Suprapubic skin (tissue), 4 donors: ENCODE data around the gene C8B.

ENCODE experiments used
- CTCF ChIP-seq, 2 donors: fragments of 200-600 bp in 1 of 2; fragments of 450-650 bp in 1 of 2; sonication (generic) in 1 of 2; IDR thresholded peaks; one replicate each; pipeline ENCODE4 v1.5.1; 2016 to 2019; ENCODE audit warnings: antibody characterized with exemption in 2 of 2, mild to moderate bottlenecking in 1 of 2, moderate library complexity in 1 of 2
- POLR2A ChIP-seq, 2 donors: fragments of 450-650 bp; IDR thresholded peaks; one replicate each; pipeline ENCODE4 v1.6.1; 2017; ENCODE audit warnings: antibody characterized with exemption in 2 of 2, mild to moderate bottlenecking in 2 of 2, moderate library complexity in 2 of 2
- POLR2AphosphoS5 ChIP-seq, 3 donors: sonication (generic); formaldehyde crosslinking; IDR thresholded peaks; one replicate each; pipeline ENCODE4 v1.6.1; 2017; ENCODE audit warnings: antibody characterized with exemption in 3 of 3

- TF ChIP-seq CTCF (IDR thresholded peaks at IDR 0.05) (no peak), POLR2A (IDR thresholded peaks at IDR 0.05) (no peak), POLR2AphosphoS5 (IDR thresholded peaks at IDR 0.05) (no peak)
These were observed 25.8 kb downstream of the C8B start for GRCh38 chr1:56940039-56940438.
